Measurements from ENCODE around the gene KIAA1217.

Gene KIAA1217

GRCh38 chr10:24518981-24519597 lies 310.2 kb downstream of the KIAA1217 start:
- TF ChIP-seq, protein P1, sequence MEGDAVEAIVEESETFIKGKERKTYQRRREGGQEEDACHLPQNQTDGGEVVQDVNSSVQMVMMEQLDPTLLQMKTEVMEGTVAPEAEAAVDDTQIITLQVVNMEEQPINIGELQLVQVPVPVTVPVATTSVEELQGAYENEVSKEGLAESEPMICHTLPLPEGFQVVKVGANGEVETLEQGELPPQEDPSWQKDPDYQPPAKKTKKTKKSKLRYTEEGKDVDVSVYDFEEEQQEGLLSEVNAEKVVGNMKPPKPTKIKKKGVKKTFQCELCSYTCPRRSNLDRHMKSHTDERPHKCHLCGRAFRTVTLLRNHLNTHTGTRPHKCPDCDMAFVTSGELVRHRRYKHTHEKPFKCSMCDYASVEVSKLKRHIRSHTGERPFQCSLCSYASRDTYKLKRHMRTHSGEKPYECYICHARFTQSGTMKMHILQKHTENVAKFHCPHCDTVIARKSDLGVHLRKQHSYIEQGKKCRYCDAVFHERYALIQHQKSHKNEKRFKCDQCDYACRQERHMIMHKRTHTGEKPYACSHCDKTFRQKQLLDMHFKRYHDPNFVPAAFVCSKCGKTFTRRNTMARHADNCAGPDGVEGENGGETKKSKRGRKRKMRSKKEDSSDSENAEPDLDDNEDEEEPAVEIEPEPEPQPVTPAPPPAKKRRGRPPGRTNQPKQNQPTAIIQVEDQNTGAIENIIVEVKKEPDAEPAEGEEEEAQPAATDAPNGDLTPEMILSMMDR (IDR thresholded peaks at IDR 0.05; ENCODE audit: extremely low read depth, missing control alignments), result peak; percentile 65
- DNase-seq (ENCODE audit: low spot score), result peak; percentile 41

- peak; percentile 28 for DNase-seq (ENCODE audit: low spot score)
- TF ChIP-seq, protein P1 (IDR thresholded peaks at IDR 0.05; ENCODE audit: extremely low read depth, missing control alignments), result no peak
Measured at GRCh38 chr10:24519950-24520349, 311.0 kb downstream of the KIAA1217 start.

- DNase-seq (ENCODE audit: low spot score), result no peak
- TF ChIP-seq, protein P1 (IDR thresholded peaks at IDR 0.05; ENCODE audit: extremely low read depth, missing control alignments), result no peak
Measured at GRCh38 chr10:24524314-24524713, 315.4 kb downstream of the KIAA1217 start.

- DNase-seq (ENCODE audit: low spot score), result no peak
- TF ChIP-seq, protein P1 (IDR thresholded peaks at IDR 0.05; ENCODE audit: extremely low read depth, missing control alignments), result no peak
Measured at GRCh38 chr10:24526085-24526649, 317.2 kb downstream of the KIAA1217 start.

- no peak for DNase-seq (ENCODE audit: low spot score)
- TF ChIP-seq, protein P1 (IDR thresholded peaks at IDR 0.05; ENCODE audit: extremely low read depth, missing control alignments), result no peak
Measured at GRCh38 chr10:24528946-24529345, 320.0 kb downstream of the KIAA1217 start.

GRCh38 chr10:24531439-24531838 lies 322.5 kb downstream of the KIAA1217 start:
- TF ChIP-seq, protein P1 (IDR thresholded peaks at IDR 0.05; ENCODE audit: extremely low read depth, missing control alignments), result no peak
- no peak for DNase-seq (ENCODE audit: low spot score)

GRCh38 chr10:24533981-24534380 lies 325.0 kb downstream of the KIAA1217 start:
- no peak for DNase-seq (ENCODE audit: low spot score)
- TF ChIP-seq, protein P1 (IDR thresholded peaks at IDR 0.05; ENCODE audit: extremely low read depth, missing control alignments), result no peak

Data from GM20000 (cell line).